ENCODE measurements around the gene ZDHHC3.

- TF ChIP-seq, protein P1, sequence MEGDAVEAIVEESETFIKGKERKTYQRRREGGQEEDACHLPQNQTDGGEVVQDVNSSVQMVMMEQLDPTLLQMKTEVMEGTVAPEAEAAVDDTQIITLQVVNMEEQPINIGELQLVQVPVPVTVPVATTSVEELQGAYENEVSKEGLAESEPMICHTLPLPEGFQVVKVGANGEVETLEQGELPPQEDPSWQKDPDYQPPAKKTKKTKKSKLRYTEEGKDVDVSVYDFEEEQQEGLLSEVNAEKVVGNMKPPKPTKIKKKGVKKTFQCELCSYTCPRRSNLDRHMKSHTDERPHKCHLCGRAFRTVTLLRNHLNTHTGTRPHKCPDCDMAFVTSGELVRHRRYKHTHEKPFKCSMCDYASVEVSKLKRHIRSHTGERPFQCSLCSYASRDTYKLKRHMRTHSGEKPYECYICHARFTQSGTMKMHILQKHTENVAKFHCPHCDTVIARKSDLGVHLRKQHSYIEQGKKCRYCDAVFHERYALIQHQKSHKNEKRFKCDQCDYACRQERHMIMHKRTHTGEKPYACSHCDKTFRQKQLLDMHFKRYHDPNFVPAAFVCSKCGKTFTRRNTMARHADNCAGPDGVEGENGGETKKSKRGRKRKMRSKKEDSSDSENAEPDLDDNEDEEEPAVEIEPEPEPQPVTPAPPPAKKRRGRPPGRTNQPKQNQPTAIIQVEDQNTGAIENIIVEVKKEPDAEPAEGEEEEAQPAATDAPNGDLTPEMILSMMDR (IDR thresholded peaks at IDR 0.05): no peak
- no peak for TF ChIP-seq CREM (CRISPR knock-in tag; IDR thresholded peaks at IDR 0.05)
- TF ChIP-seq, protein P2, sequence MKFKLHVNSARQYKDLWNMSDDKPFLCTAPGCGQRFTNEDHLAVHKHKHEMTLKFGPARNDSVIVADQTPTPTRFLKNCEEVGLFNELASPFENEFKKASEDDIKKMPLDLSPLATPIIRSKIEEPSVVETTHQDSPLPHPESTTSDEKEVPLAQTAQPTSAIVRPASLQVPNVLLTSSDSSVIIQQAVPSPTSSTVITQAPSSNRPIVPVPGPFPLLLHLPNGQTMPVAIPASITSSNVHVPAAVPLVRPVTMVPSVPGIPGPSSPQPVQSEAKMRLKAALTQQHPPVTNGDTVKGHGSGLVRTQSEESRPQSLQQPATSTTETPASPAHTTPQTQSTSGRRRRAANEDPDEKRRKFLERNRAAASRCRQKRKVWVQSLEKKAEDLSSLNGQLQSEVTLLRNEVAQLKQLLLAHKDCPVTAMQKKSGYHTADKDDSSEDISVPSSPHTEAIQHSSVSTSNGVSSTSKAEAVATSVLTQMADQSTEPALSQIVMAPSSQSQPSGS (CRISPR knock-in tag; IDR thresholded peaks at IDR 0.05; ENCODE audit: borderline replicate concordance, low read depth): no peak
- TF ChIP-seq, protein P3, sequence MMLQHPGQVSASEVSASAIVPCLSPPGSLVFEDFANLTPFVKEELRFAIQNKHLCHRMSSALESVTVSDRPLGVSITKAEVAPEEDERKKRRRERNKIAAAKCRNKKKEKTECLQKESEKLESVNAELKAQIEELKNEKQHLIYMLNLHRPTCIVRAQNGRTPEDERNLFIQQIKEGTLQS (CRISPR knock-in tag; conservative IDR thresholded peaks at IDR 0.05): no peak
- no peak for TF ChIP-seq TEAD4 (CRISPR knock-in tag; IDR thresholded peaks at IDR 0.05)
- no peak for TF ChIP-seq JUN (CRISPR knock-in tag; IDR thresholded peaks at IDR 0.05)
- TF ChIP-seq MXD4 (CRISPR knock-in tag; IDR thresholded peaks at IDR 0.05; ENCODE audit: borderline replicate concordance): no peak
- TF ChIP-seq ZBTB21 (CRISPR knock-in tag; IDR thresholded peaks at IDR 0.05; ENCODE audit: borderline replicate concordance): no peak
- no peak for TF ChIP-seq NR2C2 (CRISPR knock-in tag; IDR thresholded peaks at IDR 0.05)
- TF ChIP-seq SMAD3 (CRISPR knock-in tag; IDR thresholded peaks at IDR 0.05; ENCODE audit: borderline replicate concordance): no peak
- no peak for TF ChIP-seq ZNF138 (CRISPR knock-in tag; conservative IDR thresholded peaks at IDR 0.05)
- TF ChIP-seq ESRRA (CRISPR knock-in tag; IDR thresholded peaks at IDR 0.05; ENCODE audit: borderline replicate concordance): no peak
- no peak for TF ChIP-seq MYBL2 (CRISPR knock-in tag; IDR thresholded peaks at IDR 0.05)
Observed at GRCh38 chr3:44903751-44904150, 72.2 kb downstream of the ZDHHC3 start.
